Measurements from ENCODE around the gene FGL2. TPM values are rescaled to one million over a fixed set of nuclear protein-coding genes. Genes with fewer than 3 reads are reported as not detected.
"Not testable (repeated sequence)": the region's sequence is repeated elsewhere in the genome, so short reads cannot be mapped to it uniquely, and the experiment has no call there.

The FGL2 gene
- total and polyA plus RNA-seq, 5 donors from 2014 or later, result 6.2 to 14.2 (median 10.3) TPM

DNA sequence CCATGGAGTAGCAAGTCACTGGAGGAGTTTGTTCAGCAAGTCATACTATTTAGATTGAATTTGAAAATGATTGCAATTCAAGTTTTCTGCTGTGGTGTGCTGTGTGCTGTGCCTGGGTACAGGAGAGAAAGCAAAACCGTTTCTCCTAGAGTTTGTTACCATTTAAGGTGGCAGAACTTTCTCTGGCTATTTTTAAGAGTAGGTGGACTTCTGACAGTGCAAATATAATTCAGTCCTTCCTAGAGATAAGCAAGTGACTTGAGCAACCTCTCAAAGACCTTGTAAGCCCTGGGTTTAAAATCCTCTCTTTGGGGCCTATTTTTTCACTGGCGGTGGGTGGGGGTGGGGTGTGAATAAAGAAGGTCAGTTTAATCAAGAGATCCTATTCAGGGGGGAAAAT is 42.9 kb upstream of the FGL2 start:
- H3K27ac ChIP-seq (ENCODE audit: insufficient read depth, low read length, poor library complexity, severe bottlenecking), result no peak overlapping the region
- H3K36me3 Mint-ChIP-seq, result peaks cover 28% of the 10 kb centered on the region
- H3K4me1 Mint-ChIP-seq, result peaks cover 0 to 19% (median 12%) of the 10 kb centered on the region in 4 donors
- H3K36me3 ChIP-seq (ENCODE audit: control insufficient read depth, insufficient read depth, low read length), result peaks cover 2% of the 10 kb centered on the region
- H3K9me3 Mint-ChIP-seq, result no peaks in the 10 kb centered on the region
- no peaks in the 10 kb centered on the region for H3K27me3 ChIP-seq (ENCODE audit: control insufficient read depth, insufficient read depth, low read length)
- no peak overlapping the region for H3K4me3 Mint-ChIP-seq
- DNase-seq (no peak), ATAC-seq (ENCODE audit: low read depth in 2 of 2) (no peak)
- H3K27ac Mint-ChIP-seq, result no peak overlapping the region
- no peaks in the 10 kb centered on the region for H3K9me3 ChIP-seq (ENCODE audit: control insufficient read depth in 2 of 2, low read length in 2 of 2)
- H3K4me1 ChIP-seq (ENCODE audit: control insufficient read depth, insufficient read depth, low read length, poor library complexity, severe bottlenecking), result peaks cover 10% of the 10 kb centered on the region
- H3K27me3 Mint-ChIP-seq, result no peaks in the 10 kb centered on the region
- no peak overlapping the region for H3K4me3 ChIP-seq (ENCODE audit: low read depth, low read length)

- Mint-ChIP-seq H3K9me3 (no peaks in the 10 kb centered on the region), H3K36me3 (peaks cover 33% of the 10 kb centered on the region), H3K4me3 (no peak overlapping the region), H3K27me3 (no peaks in the 10 kb centered on the region), H3K27ac (peak overlapping the region in 1 of 3 donors; percentile 62), H3K4me1 (peaks cover 0 to 21% (median 12%) of the 10 kb centered on the region in 4 donors)
- no peak overlapping the region for H3K4me3 ChIP-seq (ENCODE audit: low read depth, low read length)
- no peak overlapping the region for H3K27ac ChIP-seq (ENCODE audit: insufficient read depth, low read length, poor library complexity, severe bottlenecking)
- DNase-seq, result no peak
- no peak for ATAC-seq (ENCODE audit: low read depth in 2 of 2)
- peaks cover 10% of the 10 kb centered on the region for H3K4me1 ChIP-seq (ENCODE audit: control insufficient read depth, insufficient read depth, low read length, poor library complexity, severe bottlenecking)
- no peaks in the 10 kb centered on the region for H3K9me3 ChIP-seq (ENCODE audit: control insufficient read depth in 2 of 2, low read length in 2 of 2)
- H3K36me3 ChIP-seq (ENCODE audit: control insufficient read depth, insufficient read depth, low read length), result peaks cover 2% of the 10 kb centered on the region
- no peaks in the 10 kb centered on the region for H3K27me3 ChIP-seq (ENCODE audit: control insufficient read depth, insufficient read depth, low read length)
Measured at GRCh38 chr7:77242068-77242467, 42.4 kb upstream of the FGL2 start.

DNA sequence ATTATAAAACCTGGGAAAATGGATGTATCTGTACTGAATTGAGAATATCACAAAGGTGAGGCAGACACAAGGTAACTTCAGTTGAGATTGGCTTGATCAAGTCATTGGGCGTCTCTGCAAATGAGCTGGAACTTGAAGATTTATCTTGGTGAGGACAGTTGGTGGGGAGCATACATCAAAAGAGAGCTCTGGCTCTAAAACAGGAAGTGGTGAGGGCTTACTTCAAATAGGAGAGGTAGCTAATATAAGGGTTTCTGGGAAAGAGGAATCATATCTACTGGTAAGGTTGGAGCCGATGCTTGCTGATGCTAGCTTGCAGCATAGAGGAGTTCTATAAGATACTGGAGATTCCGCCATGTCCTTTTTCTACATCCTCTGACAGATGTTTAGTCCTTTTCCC is 39.9 kb upstream of the FGL2 start:
- DNase-seq (peak in 1 of 3 donors; percentile 57), ATAC-seq (ENCODE audit: low read depth in 2 of 2) (peak; percentile 28 to 31)
- Histone ChIP-seq H3K27me3 (ENCODE audit: control insufficient read depth, insufficient read depth, low read length) (no peaks in the 10 kb centered on the region), H3K4me1 (ENCODE audit: control insufficient read depth, insufficient read depth, low read length, poor library complexity, severe bottlenecking) (peaks cover 10% of the 10 kb centered on the region), H3K9me3 (ENCODE audit: control insufficient read depth in 2 of 2, low read length in 2 of 2) (no peaks in the 10 kb centered on the region), H3K27ac (ENCODE audit: insufficient read depth, low read length, poor library complexity, severe bottlenecking) (no peak overlapping the region), H3K4me3 (ENCODE audit: low read depth, low read length) (no peak overlapping the region), H3K36me3 (ENCODE audit: control insufficient read depth, insufficient read depth, low read length) (peaks cover 2% of the 10 kb centered on the region)
- Mint-ChIP-seq H3K27me3 (no peaks in the 10 kb centered on the region), H3K27ac (no peak overlapping the region), H3K4me1 (peaks cover 0 to 21% (median 12%) of the 10 kb centered on the region in 4 donors), H3K9me3 (no peaks in the 10 kb centered on the region), H3K36me3 (peaks cover 32% of the 10 kb centered on the region), H3K4me3 (peak overlapping the region in 1 of 4 donors; percentile 6)

- Mint-ChIP-seq H3K4me1 (peaks cover 0 to 21% (median 12%) of the 10 kb centered on the region in 4 donors), H3K36me3 (peaks cover 32% of the 10 kb centered on the region), H3K27ac (no peak overlapping the region), H3K27me3 (no peaks in the 10 kb centered on the region), H3K9me3 (no peaks in the 10 kb centered on the region), H3K4me3 (peak overlapping the region in 1 of 4 donors; percentile 1)
- no peak overlapping the region for H3K4me3 ChIP-seq (ENCODE audit: low read depth, low read length)
- H3K27me3 ChIP-seq (ENCODE audit: control insufficient read depth, insufficient read depth, low read length), result no peaks in the 10 kb centered on the region
- DNase-seq (no peak), ATAC-seq (ENCODE audit: low read depth in 2 of 2) (peak in 1 of 2 donors; percentile 28)
- H3K4me1 ChIP-seq (ENCODE audit: control insufficient read depth, insufficient read depth, low read length, poor library complexity, severe bottlenecking), result peaks cover 10% of the 10 kb centered on the region
- H3K36me3 ChIP-seq (ENCODE audit: control insufficient read depth, insufficient read depth, low read length), result peaks cover 2% of the 10 kb centered on the region
- H3K27ac ChIP-seq (ENCODE audit: insufficient read depth, low read length, poor library complexity, severe bottlenecking), result no peak overlapping the region
- H3K9me3 ChIP-seq (ENCODE audit: control insufficient read depth in 2 of 2, low read length in 2 of 2), result no peaks in the 10 kb centered on the region
Measured at GRCh38 chr7:77238703-77239136, 39.1 kb upstream of the FGL2 start.

GRCh38 chr7:77235276-77235675 is 35.7 kb upstream of the FGL2 start:
- no peaks in the 10 kb centered on the region for H3K36me3 ChIP-seq (ENCODE audit: control insufficient read depth, insufficient read depth, low read length)
- H3K4me3 ChIP-seq (ENCODE audit: low read depth, low read length), result no peak overlapping the region
- H3K9me3 ChIP-seq (ENCODE audit: control insufficient read depth in 2 of 2, low read length in 2 of 2), result peaks cover 2 to 9% of the 10 kb centered on the region in 2 experiments
- no peak for ATAC-seq (ENCODE audit: low read depth in 2 of 2)
- no peak overlapping the region for H3K27ac ChIP-seq (ENCODE audit: insufficient read depth, low read length, poor library complexity, severe bottlenecking)
- Mint-ChIP-seq H3K27ac (peak overlapping the region in 1 of 3 donors; percentile 0), H3K9me3 (peaks cover 0 to 8% (median 3%) of the 10 kb centered on the region in 7 donors), H3K36me3 (peaks cover 33% of the 10 kb centered on the region), H3K4me1 (peaks cover 0 to 19% (median 12%) of the 10 kb centered on the region in 4 donors), H3K4me3 (no peak overlapping the region), H3K27me3 (no peaks in the 10 kb centered on the region)
- DNase-seq, result no peak
- H3K27me3 ChIP-seq (ENCODE audit: control insufficient read depth, insufficient read depth, low read length), result no peaks in the 10 kb centered on the region
- H3K4me1 ChIP-seq (ENCODE audit: control insufficient read depth, insufficient read depth, low read length, poor library complexity, severe bottlenecking), result peaks cover 10% of the 10 kb centered on the region

DNA sequence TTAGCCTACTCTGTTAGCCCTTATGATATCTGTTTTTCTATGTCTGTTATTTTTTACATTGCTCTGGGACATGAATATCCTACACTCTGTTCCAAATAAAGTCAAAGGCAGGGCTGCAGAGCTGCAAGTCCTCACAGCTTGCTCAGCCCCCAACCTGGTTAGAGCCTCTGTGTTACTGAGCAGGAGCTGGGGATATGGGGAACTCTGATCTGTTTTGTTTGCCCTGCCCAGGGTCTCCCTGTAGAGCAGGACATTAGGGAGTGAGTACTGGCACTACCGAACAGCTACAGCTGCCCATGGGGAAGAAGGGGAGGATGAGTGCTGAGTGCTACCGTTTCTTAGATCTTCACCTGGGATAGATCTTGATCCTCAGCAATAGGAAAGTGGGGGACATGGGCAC is 32.8 kb upstream of the FGL2 start:
- no peaks in the 10 kb centered on the region for H3K27me3 Mint-ChIP-seq
- H3K4me1 ChIP-seq (ENCODE audit: control insufficient read depth, insufficient read depth, low read length, poor library complexity, severe bottlenecking), result no peaks in the 10 kb centered on the region
- H3K27me3 ChIP-seq (ENCODE audit: control insufficient read depth, insufficient read depth, low read length), result no peaks in the 10 kb centered on the region
- no peak overlapping the region for H3K4me3 Mint-ChIP-seq
- ATAC-seq (ENCODE audit: low read depth in 2 of 2) (no peak), DNase-seq (no peak)
- peaks cover 0 to 23% (median 6%) of the 10 kb centered on the region in 7 donors for H3K9me3 Mint-ChIP-seq
- H3K36me3 Mint-ChIP-seq, result peaks cover 33% of the 10 kb centered on the region
- no peak overlapping the region for H3K27ac Mint-ChIP-seq
- no peak overlapping the region for H3K4me3 ChIP-seq (ENCODE audit: low read depth, low read length)
- no peak overlapping the region for H3K27ac ChIP-seq (ENCODE audit: insufficient read depth, low read length, poor library complexity, severe bottlenecking)
- peaks cover 2 to 9% of the 10 kb centered on the region in 2 experiments for H3K9me3 ChIP-seq (ENCODE audit: control insufficient read depth in 2 of 2, low read length in 2 of 2)
- peaks cover 0 to under 1% (median 0%) of the 10 kb centered on the region in 4 donors for H3K4me1 Mint-ChIP-seq
- H3K36me3 ChIP-seq (ENCODE audit: control insufficient read depth, insufficient read depth, low read length), result no peaks in the 10 kb centered on the region

DNA sequence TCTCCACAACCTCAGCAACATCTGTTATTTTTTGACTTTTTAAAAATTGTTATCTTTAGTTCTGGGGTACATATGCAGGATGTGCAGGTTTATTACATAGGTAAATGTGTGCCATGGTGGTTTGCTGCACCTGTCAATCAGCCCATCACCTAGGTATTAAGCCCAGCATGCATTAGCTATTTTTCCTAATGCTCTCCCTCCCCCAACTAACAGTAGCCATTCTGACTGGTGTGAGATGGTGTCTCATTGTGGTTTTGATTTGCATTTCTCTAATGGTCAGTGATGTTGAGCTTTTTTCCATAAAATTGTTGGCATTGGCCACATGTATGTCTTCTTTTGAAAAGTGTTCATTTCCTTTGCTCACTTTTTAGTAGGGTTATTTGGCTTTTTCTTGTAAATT is 29.2 kb upstream of the FGL2 start:
- H3K36me3 Mint-ChIP-seq, result peaks cover 30% of the 10 kb centered on the region
- not testable (repeated sequence) for H3K4me1 ChIP-seq (ENCODE audit: control insufficient read depth, insufficient read depth, low read length, poor library complexity, severe bottlenecking); H3K27ac ChIP-seq (ENCODE audit: insufficient read depth, low read length, poor library complexity, severe bottlenecking); H3K4me1 Mint-ChIP-seq; H3K27ac Mint-ChIP-seq; H3K27me3 ChIP-seq (ENCODE audit: control insufficient read depth, insufficient read depth, low read length); H3K27me3 Mint-ChIP-seq; H3K4me3 ChIP-seq (ENCODE audit: low read depth, low read length); DNase-seq; H3K36me3 ChIP-seq (ENCODE audit: control insufficient read depth, insufficient read depth, low read length); H3K9me3 ChIP-seq (ENCODE audit: control insufficient read depth in 2 of 2, low read length in 2 of 2); H3K4me3 Mint-ChIP-seq; ATAC-seq (ENCODE audit: low read depth in 2 of 2)
- peaks cover 0 to 23% (median 6%) of the 10 kb centered on the region in 7 donors for H3K9me3 Mint-ChIP-seq

GRCh38 chr7:77226357-77226839 is 26.8 kb upstream of the FGL2 start:
- DNase-seq (no peak), ATAC-seq (ENCODE audit: low read depth in 2 of 2) (no peak)
- H3K4me3 ChIP-seq (ENCODE audit: low read depth, low read length), result no peak overlapping the region
- Mint-ChIP-seq H3K27me3 (no peaks in the 10 kb centered on the region), H3K36me3 (peaks cover 24% of the 10 kb centered on the region), H3K4me3 (no peak overlapping the region), H3K9me3 (peaks cover 0 to 23% (median 6%) of the 10 kb centered on the region in 7 donors), H3K4me1 (peaks cover 4 to 23% (median 11%) of the 10 kb centered on the region in 4 donors), H3K27ac (no peak overlapping the region)
- H3K27me3 ChIP-seq (ENCODE audit: control insufficient read depth, insufficient read depth, low read length), result no peaks in the 10 kb centered on the region
- no peaks in the 10 kb centered on the region for H3K36me3 ChIP-seq (ENCODE audit: control insufficient read depth, insufficient read depth, low read length)
- H3K4me1 ChIP-seq (ENCODE audit: control insufficient read depth, insufficient read depth, low read length, poor library complexity, severe bottlenecking), result peaks cover 5% of the 10 kb centered on the region
- H3K27ac ChIP-seq (ENCODE audit: insufficient read depth, low read length, poor library complexity, severe bottlenecking), result no peak overlapping the region
- peaks cover 2 to 9% of the 10 kb centered on the region in 2 experiments for H3K9me3 ChIP-seq (ENCODE audit: control insufficient read depth in 2 of 2, low read length in 2 of 2)

Measured in CD4-positive, CD25-positive, alpha-beta regulatory T cell (primary cell).